Lower leg skin (tissue), 3 donors: Measurements from ENCODE around the gene EPB41L4B.

Experiments
- CTCF ChIP-seq, 3 donors: fragments of 450-650 bp; IDR thresholded peaks; one replicate each; pipeline ENCODE4 v1.5.1; 2016; ENCODE audit warnings: antibody characterized with exemption in 3 of 3, mild to moderate bottlenecking in 3 of 3, moderate library complexity in 2 of 3
- POLR2A ChIP-seq, 2 donors: fragments of 450-650 bp; IDR thresholded peaks; one replicate each; pipeline ENCODE4 v1.6.1; 2016 to 2017; ENCODE audit warnings: antibody characterized with exemption in 2 of 2, mild to moderate bottlenecking in 1 of 2, moderate library complexity in 1 of 2

- no peak for TF ChIP-seq CTCF (IDR thresholded peaks at IDR 0.05)
- no peak for TF ChIP-seq POLR2A (IDR thresholded peaks at IDR 0.05)
Measured at GRCh38 chr9:109167716-109168115, 153.1 kb downstream of the EPB41L4B start.
